Measurements from ENCODE around the gene HCFC2. TPM values are rescaled to one million over a fixed set of nuclear protein-coding genes. Genes with fewer than 3 reads are reported as not detected.

Gene HCFC2
- total and polyA plus RNA-seq, 9 of the 15 experiments (the other 6 are each of a cell fraction or from before 2014, with no cell fraction given): 1.2 to 6.5 (median 3.8) TPM

DNA sequence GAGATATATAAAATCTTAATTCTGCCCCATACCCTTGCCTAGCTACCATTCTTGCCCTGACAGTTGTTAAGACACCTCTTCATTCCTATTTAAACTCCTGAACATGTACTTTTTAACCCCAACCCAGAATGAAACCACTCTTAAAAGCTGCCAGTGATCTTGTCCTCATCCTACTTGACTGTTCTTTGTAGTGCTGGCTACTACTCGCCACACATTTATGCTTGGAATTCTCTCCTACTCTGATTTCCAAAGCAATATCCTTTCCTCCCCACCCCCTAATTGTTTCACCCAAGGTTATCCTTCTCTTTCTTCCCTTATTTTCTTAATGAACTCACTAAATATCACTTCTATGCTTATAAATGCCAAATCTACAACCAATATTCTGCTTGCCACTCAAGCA is 69.5 kb downstream of the HCFC2 start:
- no peaks in the 10 kb centered on the region for H3K9me1 ChIP-seq (ENCODE audit: control insufficient read depth, insufficient read depth, low read length)
- H2AFZ ChIP-seq (ENCODE audit: low read depth, low read length): no peak overlapping the region
- H3K9ac ChIP-seq (ENCODE audit: insufficient read depth in 1 of 2, low read depth in 2 of 2, low read length in 2 of 2): no peak overlapping the region
- FAIRE-seq: no peak
- ChIA-PET CTCF (ENCODE audit: low intra/inter-chr PET ratio) (no interaction called here), POLR2A (interaction anchor here (1.0 to 2.1 kb wide), 4 partner anchors 9 to 153 kb away, joined by 3 to 5 read pairs (median 4); no protein-coding TSS in a partner anchor)
- H3K27me3 ChIP-seq (ENCODE audit: control insufficient read depth in 2 of 2, insufficient read depth in 2 of 2, low read length in 2 of 2): no peaks in the 10 kb centered on the region
- no peak for ATAC-seq
- in situ Hi-C loops (cut with MboI): no loop called here
- WGBS (ENCODE audit: insufficient coverage, low coverage, missing lambda C conversion rate): 100% methylated on average over 1 of the region's 1 CpG
- H3K36me3 ChIP-seq (ENCODE audit: control insufficient read depth, insufficient read depth, low read length): peaks cover 60% of the 10 kb centered on the region
- H3K4me2 ChIP-seq (ENCODE audit: insufficient read depth, low read length): no peak overlapping the region
- no peak for TF ChIP-seq GMEB1 (CRISPR knock-in tag; IDR thresholded peaks at IDR 0.05)
- TF ChIP-seq POLR2B (IDR thresholded peaks at IDR 0.05; ENCODE audit: low read depth, partially characterized antibody): no peak
- no peak for TF ChIP-seq NCOA4 (IDR thresholded peaks at IDR 0.05; ENCODE audit: partially characterized antibody)
- no peak for TF ChIP-seq CBFB (CRISPR knock-in tag; IDR thresholded peaks at IDR 0.05)
- no peak for TF ChIP-seq NR1H2 (CRISPR knock-in tag; IDR thresholded peaks at IDR 0.05)
- TF ChIP-seq NR2C2 (CRISPR knock-in tag; IDR thresholded peaks at IDR 0.05): no peak
- no peak for TF ChIP-seq NR2C2 (tag; IDR thresholded peaks at IDR 0.05)
- TF ChIP-seq, protein P1, sequence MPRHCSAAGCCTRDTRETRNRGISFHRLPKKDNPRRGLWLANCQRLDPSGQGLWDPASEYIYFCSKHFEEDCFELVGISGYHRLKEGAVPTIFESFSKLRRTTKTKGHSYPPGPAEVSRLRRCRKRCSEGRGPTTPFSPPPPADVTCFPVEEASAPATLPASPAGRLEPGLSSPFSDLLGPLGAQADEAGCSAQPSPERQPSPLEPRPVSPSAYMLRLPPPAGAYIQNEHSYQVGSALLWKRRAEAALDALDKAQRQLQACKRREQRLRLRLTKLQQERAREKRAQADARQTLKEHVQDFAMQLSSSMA (CRISPR knock-in tag; IDR thresholded peaks at IDR 0.05): no peak
- TF ChIP-seq CEBPB (tag; IDR thresholded peaks at IDR 0.05): no peak
- TF ChIP-seq SIRT6 (IDR thresholded peaks at IDR 0.05; ENCODE audit: low read depth, low read length): no peak
- no peak for TF ChIP-seq RBM15 (IDR thresholded peaks at IDR 0.05; ENCODE audit: insufficient read depth, low read length)
- no peak for TF ChIP-seq IRF1 (CRISPR knock-in tag; IDR thresholded peaks at IDR 0.05; ENCODE audit: borderline replicate concordance)
- no peak for TF ChIP-seq NELFE (IDR thresholded peaks at IDR 0.05; ENCODE audit: insufficient read depth, insufficient read length)
- TF ChIP-seq MAFG (tag; conservative IDR thresholded peaks at IDR 0.05): no peak
- TF ChIP-seq BCL6 (CRISPR knock-in tag; IDR thresholded peaks at IDR 0.05): no peak
- no peak overlapping the region for H3K4me3 ChIP-seq
- H3K27ac ChIP-seq (ENCODE audit: extremely low read depth, low read depth, low read length): no peak overlapping the region
- no TSS peak for BruUV-seq (replicated peaks)
- no peaks in the 10 kb centered on the region for H3K9me3 ChIP-seq (replicated peaks; ENCODE audit: control insufficient read depth, insufficient read depth, low read depth, low read length)
- no peaks in the 10 kb centered on the region for H4K20me1 ChIP-seq (replicated peaks; ENCODE audit: control insufficient read depth, insufficient read depth, low read length)
- intact Hi-C loops (cut with micrococcal nuclease): no loop called here
- peaks cover 11 to 22% of the 10 kb centered on the region in 2 experiments for H3K4me1 ChIP-seq (replicated peaks in 1 of 2; ENCODE audit: control insufficient read depth in 2 of 2, insufficient read depth in 2 of 2, low read length in 2 of 2)
- no peak for DNase-seq (ENCODE audit: extremely low read depth in 1 of 4, low spot score in 3 of 4)
- peaks cover 46% of the 10 kb centered on the region for H3K79me2 ChIP-seq (ENCODE audit: control insufficient read depth, insufficient read depth, low read length)
